HG02588 (cell line): ENCODE data around the gene CD276.
"Not testable (repeated sequence)": the region's sequence is repeated elsewhere in the genome, so short reads cannot be mapped to it uniquely, and the experiment has no call there.

Source experiments
- ATAC-seq: cut with Tn5 transposase; IDR thresholded peaks from one replicate; pipeline ENCODE4 v1.9.1; 2021; ENCODE audit warnings: mild to moderate bottlenecking, moderate library complexity; ENCODE audit not compliant: unreplicated experiment

CD276 gene

GRCh38 chr15:73709241-73709640 is 25.1 kb downstream of the CD276 start:
- no peak for ATAC-seq

- ATAC-seq = no peak
Observed at GRCh38 chr15:73709686-73710085, 25.5 kb downstream of the CD276 start.

- no peak for ATAC-seq
Observed at GRCh38 chr15:73710321-73710720, 26.1 kb downstream of the CD276 start.

DNA sequence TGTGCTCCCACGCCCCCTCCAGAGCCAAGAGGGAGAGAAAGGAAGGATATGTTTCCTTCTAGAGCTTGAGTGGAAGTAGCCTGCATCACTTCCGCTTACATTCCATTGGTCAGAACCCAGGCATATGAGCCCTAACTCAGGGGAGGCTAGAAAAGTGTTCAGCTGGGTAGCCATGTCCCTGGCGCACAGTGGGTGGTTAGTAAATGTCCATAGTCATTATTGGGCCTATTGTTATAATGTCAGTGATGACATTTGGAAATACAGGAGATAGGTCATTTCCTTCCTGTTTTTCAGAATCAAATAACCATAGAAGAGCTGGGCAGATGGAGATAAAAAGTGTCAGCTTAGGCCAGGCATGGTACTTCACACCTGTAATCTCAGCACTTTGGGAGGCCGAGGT is 27.3 kb downstream of the CD276 start:
- ATAC-seq = no peak

DNA sequence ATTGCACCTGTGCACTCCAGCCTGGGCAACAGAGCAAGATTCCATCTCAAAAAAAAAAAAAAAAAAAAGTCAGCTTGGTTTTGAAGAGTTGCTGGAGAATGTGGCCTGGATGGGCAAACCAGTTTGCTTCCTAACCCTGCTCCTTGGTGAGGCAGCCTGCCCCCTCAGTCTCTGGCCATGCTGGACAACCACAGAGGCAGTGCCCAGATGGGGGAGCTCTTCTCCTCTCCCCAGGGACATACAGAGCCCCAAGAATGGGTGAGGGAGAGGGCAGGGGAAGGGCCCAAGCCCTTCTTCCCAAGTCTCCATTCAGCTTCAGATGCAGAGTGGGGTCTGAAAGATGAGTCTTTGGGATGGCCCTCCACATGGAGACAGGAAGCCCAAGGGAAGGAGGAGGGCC is 27.9 kb downstream of the CD276 start:
- no peak for ATAC-seq

GRCh38 chr15:73714695-73715301 is 30.6 kb downstream of the CD276 start:
- ATAC-seq = no peak

- no peak for ATAC-seq
Observed at GRCh38 chr15:73715417-73715816, 31.2 kb downstream of the CD276 start.

DNA sequence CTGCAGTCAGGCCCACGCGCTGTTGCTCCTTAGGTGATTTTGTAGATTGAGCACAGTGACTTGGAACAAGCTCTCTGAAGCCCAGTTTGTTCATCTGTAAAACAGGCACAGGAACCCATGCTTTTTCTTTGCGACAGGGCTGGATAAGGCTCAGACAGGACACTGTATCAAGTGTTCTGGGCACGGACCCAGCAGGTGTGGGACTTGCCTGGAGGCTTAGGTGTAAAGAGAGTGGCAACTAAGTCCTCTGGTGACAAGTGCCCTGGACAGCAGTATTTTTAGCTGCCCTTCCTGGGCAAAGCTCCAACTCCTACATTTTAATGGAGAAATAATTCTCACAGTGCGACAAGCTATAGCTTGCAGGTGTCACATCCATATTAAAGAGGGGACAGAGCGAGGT is 32.2 kb downstream of the CD276 start:
- ATAC-seq = no peak

GRCh38 chr15:73717206-73717605 is 33.0 kb downstream of the CD276 start:
- no peak for ATAC-seq

DNA sequence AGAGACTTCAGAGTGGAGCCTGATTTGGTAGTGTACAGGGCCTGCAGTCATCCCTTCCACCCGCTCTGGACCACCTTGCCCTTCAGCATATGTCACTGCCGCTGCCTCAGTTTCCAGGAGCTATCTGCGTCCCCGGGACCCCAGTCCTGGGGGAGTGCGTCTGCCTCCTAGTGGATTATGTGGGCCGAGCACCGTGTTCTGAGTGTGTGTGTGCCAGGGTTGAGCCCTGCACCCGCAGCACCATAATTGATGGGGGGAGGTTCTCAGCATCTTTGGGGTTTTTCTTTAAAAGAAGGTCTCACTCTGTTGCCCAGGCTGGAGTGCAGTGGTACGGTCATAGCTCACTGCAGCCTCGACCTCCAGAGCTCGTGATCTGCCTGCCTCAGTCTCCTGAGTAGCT is 33.6 kb downstream of the CD276 start:
- no peak for ATAC-seq

DNA sequence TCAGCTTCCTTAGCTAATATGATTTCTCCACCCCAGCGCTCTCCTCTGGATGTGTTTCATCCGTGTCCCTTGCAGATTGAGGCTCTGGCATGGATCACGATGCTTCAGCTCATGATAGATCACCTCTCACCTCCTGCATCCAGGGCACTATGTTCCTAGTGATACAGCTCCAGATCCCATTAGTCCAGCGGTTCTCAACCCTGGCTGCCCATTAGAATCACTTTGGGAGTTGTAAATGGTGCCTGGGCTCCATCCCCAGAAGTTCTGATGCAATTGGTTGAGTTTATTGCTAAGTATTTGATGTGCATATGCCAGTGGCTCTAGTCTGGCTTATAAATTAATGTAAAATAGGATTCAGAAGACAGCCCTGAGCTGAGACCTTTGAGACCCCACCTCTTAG is 34.5 kb downstream of the CD276 start:
- no peak for ATAC-seq

- no peak for ATAC-seq
Observed at GRCh38 chr15:73722425-73722824, 38.2 kb downstream of the CD276 start.

DNA sequence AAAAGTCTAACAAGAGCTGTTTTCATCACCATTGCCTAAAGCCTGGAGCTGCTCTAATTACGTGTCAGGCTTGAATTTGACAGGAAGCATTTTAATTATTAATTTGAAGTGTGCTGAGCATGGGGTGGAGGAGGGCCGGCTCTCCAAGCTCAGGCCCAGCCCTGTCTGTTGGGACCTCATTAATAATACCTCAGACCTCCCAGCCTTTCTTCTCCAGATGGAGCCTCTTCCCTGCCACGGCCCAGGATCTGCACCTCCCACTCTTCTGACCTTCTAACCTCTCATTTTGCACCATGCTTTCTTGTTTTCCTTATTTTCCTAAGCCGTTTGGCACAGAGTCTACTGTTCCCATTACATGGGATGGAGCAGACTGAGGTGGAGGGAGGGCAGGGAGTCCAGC is 39.0 kb downstream of the CD276 start:
- ATAC-seq = no peak

DNA sequence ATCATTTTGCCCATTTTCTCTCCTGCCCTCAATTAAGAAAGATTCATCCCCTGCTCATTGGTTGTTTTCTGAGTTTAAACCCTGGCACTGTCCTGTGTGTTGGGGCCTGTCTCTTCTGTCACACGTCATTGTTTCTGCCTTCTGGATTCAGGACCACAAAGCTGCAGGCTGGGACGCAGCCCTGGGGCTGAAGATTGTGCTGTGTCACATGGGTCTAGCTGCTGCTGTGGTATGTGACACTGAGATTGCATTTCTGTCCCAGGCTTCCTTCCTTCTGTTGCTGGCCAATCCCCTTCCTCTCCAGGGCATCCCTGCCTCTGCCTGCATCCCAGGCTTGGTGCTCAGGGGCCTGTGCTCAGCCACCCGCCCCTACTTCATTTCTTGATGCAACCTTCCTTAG is 40.0 kb downstream of the CD276 start:
- ATAC-seq = no peak

GRCh38 chr15:73727330-73727976 is 43.3 kb downstream of the CD276 start:
- no peak for ATAC-seq

GRCh38 chr15:73732051-73732450 is 47.9 kb downstream of the CD276 start:
- ATAC-seq = not testable (repeated sequence)

GRCh38 chr15:73732930-73733329 is 48.7 kb downstream of the CD276 start:
- ATAC-seq = no peak

- ATAC-seq = no peak
Observed at GRCh38 chr15:73737535-73737934, 53.4 kb downstream of the CD276 start.

- ATAC-seq = no peak
Observed at GRCh38 chr15:73740152-73741048, 56.2 kb downstream of the CD276 start.

DNA sequence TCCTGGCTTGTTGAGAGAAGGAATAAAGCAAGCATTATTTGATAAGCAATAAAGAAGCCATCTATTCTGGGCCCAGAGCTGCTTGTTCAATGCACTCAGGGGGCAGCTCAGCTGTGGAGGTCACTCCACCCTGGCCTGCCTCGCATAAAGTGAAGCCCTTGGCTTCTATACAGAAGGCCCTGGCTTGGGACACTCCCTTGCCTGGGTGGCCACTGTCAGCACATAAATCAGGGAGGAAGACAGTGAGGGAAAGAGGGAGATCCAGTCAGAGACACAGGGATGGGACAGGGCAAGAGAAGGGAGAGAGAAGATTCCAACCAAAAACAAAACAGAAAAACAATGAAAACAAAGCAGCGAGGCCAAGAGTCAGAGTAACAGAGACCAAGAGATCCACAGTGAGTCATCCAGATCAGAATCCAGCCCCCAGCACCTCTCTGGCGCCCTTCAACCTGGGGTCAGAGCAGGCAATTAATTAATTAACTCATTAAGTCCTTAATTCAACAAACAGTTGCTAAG is 57.2 kb downstream of the CD276 start:
- ATAC-seq = no peak

GRCh38 chr15:73744293-73744692 is 60.1 kb downstream of the CD276 start:
- no peak for ATAC-seq

- ATAC-seq = no peak
Observed at GRCh38 chr15:73745073-73745472, 60.9 kb downstream of the CD276 start.
